ENCODE measurements around the gene GNG2. TPM values are rescaled to one million over a fixed set of nuclear protein-coding genes. Genes with fewer than 3 reads are reported as not detected.

The GNG2 gene
- total RNA-seq, 2 experiments from 2014 or later, result 24.0 to 32.0 TPM

DNA sequence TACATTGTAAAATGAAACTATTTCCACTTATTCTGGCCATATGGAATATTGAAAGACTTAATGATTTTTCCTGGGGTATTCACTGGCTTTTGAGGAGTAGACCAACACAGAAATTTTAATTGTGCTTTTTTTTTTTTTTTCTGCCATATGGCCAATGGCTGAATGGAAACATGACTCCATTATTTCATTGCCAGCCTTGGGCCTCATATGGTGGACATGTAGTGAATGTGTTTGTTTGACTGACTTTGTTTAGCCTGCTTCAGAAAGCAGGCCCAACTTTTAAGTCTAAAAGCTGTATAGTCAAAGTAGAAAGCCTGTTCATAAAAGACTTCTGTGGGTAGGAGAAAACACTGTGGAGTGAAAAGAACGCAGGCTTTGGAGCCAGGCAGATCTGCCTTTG is 2.4 kb downstream of the GNG2 start:
- DNase-seq (ENCODE audit: low spot score), result no peak
- BruUV-seq (replicated peaks), result no TSS peak
- H3K9me3 ChIP-seq (ENCODE audit: low read length), result no peaks in the 10 kb centered on the region
- ChIA-PET POLR2A (interaction anchor here (0.6 to 4.8 kb wide), 4 partner anchors 8 to 205 kb away, joined by 3 to 55 read pairs (median 5); no protein-coding TSS in a partner anchor), CTCF (ENCODE audit: unreplicated experiment) (no interaction called here)
- peak overlapping the region; percentile 76; the same call in 1 of the 2 replicates for H2AFZ ChIP-seq (ENCODE audit: low read length)
- H3K36me3 ChIP-seq (ENCODE audit: insufficient read depth, low read length), result no peaks in the 10 kb centered on the region
- peak overlapping the region; percentile 70 for H3K4me3 ChIP-seq (ENCODE audit: low read depth, low read length, poor library complexity, severe bottlenecking)
- no peaks in the 10 kb centered on the region for H3K9me2 ChIP-seq (ENCODE audit: insufficient read depth, low read length)
- TF ChIP-seq, protein P1, sequence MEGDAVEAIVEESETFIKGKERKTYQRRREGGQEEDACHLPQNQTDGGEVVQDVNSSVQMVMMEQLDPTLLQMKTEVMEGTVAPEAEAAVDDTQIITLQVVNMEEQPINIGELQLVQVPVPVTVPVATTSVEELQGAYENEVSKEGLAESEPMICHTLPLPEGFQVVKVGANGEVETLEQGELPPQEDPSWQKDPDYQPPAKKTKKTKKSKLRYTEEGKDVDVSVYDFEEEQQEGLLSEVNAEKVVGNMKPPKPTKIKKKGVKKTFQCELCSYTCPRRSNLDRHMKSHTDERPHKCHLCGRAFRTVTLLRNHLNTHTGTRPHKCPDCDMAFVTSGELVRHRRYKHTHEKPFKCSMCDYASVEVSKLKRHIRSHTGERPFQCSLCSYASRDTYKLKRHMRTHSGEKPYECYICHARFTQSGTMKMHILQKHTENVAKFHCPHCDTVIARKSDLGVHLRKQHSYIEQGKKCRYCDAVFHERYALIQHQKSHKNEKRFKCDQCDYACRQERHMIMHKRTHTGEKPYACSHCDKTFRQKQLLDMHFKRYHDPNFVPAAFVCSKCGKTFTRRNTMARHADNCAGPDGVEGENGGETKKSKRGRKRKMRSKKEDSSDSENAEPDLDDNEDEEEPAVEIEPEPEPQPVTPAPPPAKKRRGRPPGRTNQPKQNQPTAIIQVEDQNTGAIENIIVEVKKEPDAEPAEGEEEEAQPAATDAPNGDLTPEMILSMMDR (conservative IDR thresholded peaks at IDR 0.05; ENCODE audit: low read length), result no peak
- no peak for TF ChIP-seq EZH2phosphoT487 (IDR thresholded peaks at IDR 0.05; ENCODE audit: borderline replicate concordance, low read depth, low read length)
- peaks cover 46% of the 10 kb centered on the region for H3K79me2 ChIP-seq (ENCODE audit: insufficient read depth, low read depth, low read length)
- intact Hi-C loops (cut with micrococcal nuclease; ENCODE audit: unreplicated experiment), result loop anchor here (5.0 kb wide), 2 partner anchors 124 to 269 kb away; partner anchors contain the start of gene RTRAF
- peak overlapping the region; percentile 94 for H3K4me2 ChIP-seq (ENCODE audit: low read length)
- peak overlapping the region; percentile 12 for H3K27ac ChIP-seq (ENCODE audit: low read depth, low read length, poor library complexity, severe bottlenecking)
- peaks cover 28% of the 10 kb centered on the region for H3K4me1 ChIP-seq (ENCODE audit: insufficient read depth, low read length, poor library complexity, severe bottlenecking)
- no peaks in the 10 kb centered on the region for H4K20me1 ChIP-seq (ENCODE audit: insufficient read depth, low read length)

DNA sequence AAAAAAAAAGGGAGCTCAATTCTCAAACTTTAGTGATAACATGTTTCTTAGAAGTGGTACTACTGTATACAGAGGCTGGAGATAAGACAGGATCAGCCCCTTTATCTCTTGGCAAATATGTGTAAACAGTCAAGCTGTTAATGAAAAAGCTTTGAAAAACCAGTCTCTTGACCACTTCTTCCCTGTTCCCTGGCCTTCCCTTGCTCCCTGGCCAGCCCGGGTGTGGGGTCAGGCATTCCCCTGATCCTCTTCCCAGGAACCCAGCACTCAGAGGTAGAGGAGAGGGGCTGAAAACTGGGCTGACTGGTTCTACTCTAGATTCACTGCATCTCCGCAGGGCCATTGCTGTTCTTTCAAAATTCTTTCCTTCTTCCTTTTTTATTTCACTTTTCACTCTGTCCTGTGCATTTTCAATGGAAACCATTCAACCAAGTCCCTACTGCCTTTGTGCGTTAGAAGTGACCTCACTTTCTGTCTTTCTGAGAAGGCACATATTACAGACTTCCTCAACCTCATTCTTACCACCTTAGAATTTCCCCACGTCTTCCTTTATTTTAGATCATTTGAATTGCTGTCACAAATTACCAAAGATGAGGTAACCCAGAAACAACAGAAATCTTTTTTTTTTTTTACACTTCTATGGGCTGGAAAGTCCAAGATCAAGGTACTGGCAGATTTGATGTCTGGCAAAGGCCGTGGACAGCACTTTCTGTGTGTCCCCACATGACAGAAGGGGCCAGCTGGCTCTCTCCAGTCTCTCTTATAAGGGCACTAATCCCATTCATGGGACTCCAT is 5.7 kb downstream of the GNG2 start:
- intact Hi-C loops (cut with micrococcal nuclease; ENCODE audit: unreplicated experiment), result no loop called here
- Histone ChIP-seq H3K4me1 (ENCODE audit: insufficient read depth, low read length, poor library complexity, severe bottlenecking) (peaks cover 20% of the 10 kb centered on the region), H3K9me3 (ENCODE audit: low read length) (no peaks in the 10 kb centered on the region), H3K4me3 (ENCODE audit: low read depth, low read length, poor library complexity, severe bottlenecking) (no peak overlapping the region), H3K36me3 (ENCODE audit: insufficient read depth, low read length) (no peaks in the 10 kb centered on the region), H2AFZ (ENCODE audit: low read length) (no peak overlapping the region), H3K9me2 (ENCODE audit: insufficient read depth, low read length) (no peaks in the 10 kb centered on the region), H3K79me2 (ENCODE audit: insufficient read depth, low read depth, low read length) (peaks cover 46% of the 10 kb centered on the region), H3K4me2 (ENCODE audit: low read length) (no peak overlapping the region), H3K27ac (ENCODE audit: low read depth, low read length, poor library complexity, severe bottlenecking) (no peak overlapping the region), H4K20me1 (ENCODE audit: insufficient read depth, low read length) (no peaks in the 10 kb centered on the region)
- TF ChIP-seq EZH2phosphoT487 (IDR thresholded peaks at IDR 0.05; ENCODE audit: borderline replicate concordance, low read depth, low read length), result no peak
- TF ChIP-seq, protein P1 (conservative IDR thresholded peaks at IDR 0.05; ENCODE audit: low read length), result no peak
- ChIA-PET CTCF (ENCODE audit: unreplicated experiment) (no interaction called here), POLR2A (no interaction called here)
- DNase-seq (ENCODE audit: low spot score), result no peak
- BruUV-seq (replicated peaks), result no TSS peak

DNA sequence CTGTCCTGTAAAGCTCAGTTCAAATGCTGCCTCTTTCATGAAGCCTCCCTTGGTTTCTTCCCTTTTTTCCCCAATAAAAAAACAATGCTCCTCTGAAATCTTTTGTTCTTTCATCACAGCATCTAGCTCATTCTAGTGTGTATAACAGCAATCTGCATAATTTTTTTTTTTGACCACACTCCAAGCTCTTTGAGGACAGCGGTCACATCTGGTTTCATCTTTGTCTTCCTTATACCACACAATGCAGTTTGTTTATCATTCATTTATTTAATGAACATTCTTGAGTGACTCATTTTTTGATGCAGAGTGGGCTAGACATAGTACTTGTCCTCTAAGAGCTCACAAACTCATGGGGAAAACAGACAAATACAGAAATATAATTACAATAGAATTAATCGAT is 7.3 kb downstream of the GNG2 start:
- Histone ChIP-seq H3K79me2 (ENCODE audit: insufficient read depth, low read depth, low read length) (peaks cover 32% of the 10 kb centered on the region), H3K4me2 (ENCODE audit: low read length) (no peak overlapping the region), H3K9me3 (ENCODE audit: low read length) (no peaks in the 10 kb centered on the region), H2AFZ (ENCODE audit: low read length) (no peak overlapping the region), H3K27ac (ENCODE audit: low read depth, low read length, poor library complexity, severe bottlenecking) (no peak overlapping the region), H4K20me1 (ENCODE audit: insufficient read depth, low read length) (no peaks in the 10 kb centered on the region; the same call in 1 of the 2 replicates), H3K4me3 (ENCODE audit: low read depth, low read length, poor library complexity, severe bottlenecking) (no peak overlapping the region), H3K9me2 (ENCODE audit: insufficient read depth, low read length) (no peaks in the 10 kb centered on the region), H3K4me1 (ENCODE audit: insufficient read depth, low read length, poor library complexity, severe bottlenecking) (peaks cover 13% of the 10 kb centered on the region), H3K36me3 (ENCODE audit: insufficient read depth, low read length) (no peaks in the 10 kb centered on the region)
- no peak for DNase-seq (ENCODE audit: low spot score)
- POLR2A ChIA-PET, result interaction anchor here (1.1 kb wide), 1 partner anchor 37 kb away, joined by 3 read pairs; no protein-coding TSS in a partner anchor
- BruUV-seq (replicated peaks), result no TSS peak
- intact Hi-C loops (cut with micrococcal nuclease; ENCODE audit: unreplicated experiment), result no loop called here
- CTCF ChIA-PET (ENCODE audit: unreplicated experiment), result no interaction called here
- no peak for TF ChIP-seq EZH2phosphoT487 (IDR thresholded peaks at IDR 0.05; ENCODE audit: borderline replicate concordance, low read depth, low read length)
- TF ChIP-seq, protein P1 (conservative IDR thresholded peaks at IDR 0.05; ENCODE audit: low read length), result no peak

Data from OCI-LY7 (cell line).